Measurements from ENCODE around the gene USP35. TPM values are rescaled to one million over a fixed set of nuclear protein-coding genes. Genes with fewer than 3 reads are reported as not detected.

Gene USP35
- total RNA-seq, 1 experiment from 2014 or later = 8.5 TPM

GRCh38 chr11:78140392-78141077 lies 48.2 kb upstream of the USP35 start:
- Histone ChIP-seq H3K9me2 (replicated peaks; ENCODE audit: low read length) (no peaks in the 10 kb centered on the region), H3K4me1 (ENCODE audit: insufficient read depth, low read length) (peaks cover 23% of the 10 kb centered on the region), H3K4me3 (ENCODE audit: low read length) (no peak overlapping the region), H4K20me1 (ENCODE audit: low read length) (no peaks in the 10 kb centered on the region), H3K9ac (ENCODE audit: low read length) (peak overlapping the region; percentile 90; the same call in 1 of the 2 replicates), H3K36me3 (ENCODE audit: low read depth, low read length) (peaks cover 4% of the 10 kb centered on the region; the same call in 1 of the 2 replicates), H3K79me2 (ENCODE audit: low read length) (peaks cover 38% of the 10 kb centered on the region), H3K27ac (ENCODE audit: low read length) (no peak overlapping the region), H2AFZ (ENCODE audit: low read length) (no peak overlapping the region), H3K9me3 (ENCODE audit: low read length) (no peaks in the 10 kb centered on the region), H3K27me3 (ENCODE audit: low read length) (no peaks in the 10 kb centered on the region), H3F3A (ENCODE audit: low read length, unreplicated experiment) (no peaks in the 10 kb centered on the region), H3K4me2 (ENCODE audit: low read length) (peak overlapping the region; percentile 80)
- intact Hi-C loops (cut with micrococcal nuclease) = no loop called here
- no peak for TF ChIP-seq EZH2 (IDR thresholded peaks at IDR 0.05; ENCODE audit: low read length, unreplicated experiment)
- no peak for TF ChIP-seq CTCF (conservative IDR thresholded peaks at IDR 0.05; ENCODE audit: low read depth, low read length)
- TF ChIP-seq EZH2phosphoT487 (IDR thresholded peaks at IDR 0.05; ENCODE audit: borderline replicate concordance, low read length) = no peak
- ChIA-PET POLR2A (ENCODE audit: unreplicated experiment) (no interaction called here), CTCF (no interaction called here)
- DNase-seq (no peak), ATAC-seq (no peak)
- BruUV-seq (replicated peaks) = no TSS peak

GRCh38 chr11:78145511-78146025 lies 43.2 kb upstream of the USP35 start:
- H3K36me3 ChIP-seq (ENCODE audit: low read depth, low read length) = no peaks in the 10 kb centered on the region
- no peaks in the 10 kb centered on the region for H3K9me2 ChIP-seq (replicated peaks; ENCODE audit: low read length)
- peaks cover 8% of the 10 kb centered on the region for H3K4me1 ChIP-seq (ENCODE audit: insufficient read depth, low read length)
- H2AFZ ChIP-seq (ENCODE audit: low read length) = no peak overlapping the region
- H3K9me3 ChIP-seq (ENCODE audit: low read length) = no peaks in the 10 kb centered on the region
- no peaks in the 10 kb centered on the region for H4K20me1 ChIP-seq (ENCODE audit: low read length)
- TF ChIP-seq CTCF (conservative IDR thresholded peaks at IDR 0.05; ENCODE audit: low read depth, low read length) (no peak), EZH2 (IDR thresholded peaks at IDR 0.05; ENCODE audit: low read length, unreplicated experiment) (no peak), EZH2phosphoT487 (IDR thresholded peaks at IDR 0.05; ENCODE audit: borderline replicate concordance, low read length) (no peak)
- no TSS peak for BruUV-seq (replicated peaks)
- CTCF ChIA-PET = no interaction called here
- H3K4me2 ChIP-seq (ENCODE audit: low read length) = no peak overlapping the region
- H3K4me3 ChIP-seq (ENCODE audit: low read length) = no peak overlapping the region
- POLR2A ChIA-PET (ENCODE audit: unreplicated experiment) = no interaction called here
- H3K27me3 ChIP-seq (ENCODE audit: low read length) = no peaks in the 10 kb centered on the region
- no peaks in the 10 kb centered on the region for H3K79me2 ChIP-seq (ENCODE audit: low read length)
- no peaks in the 10 kb centered on the region for H3F3A ChIP-seq (ENCODE audit: low read length, unreplicated experiment)
- intact Hi-C loops (cut with micrococcal nuclease) = no loop called here
- DNase-seq (no peak), ATAC-seq (no peak)
- H3K9ac ChIP-seq (ENCODE audit: low read length) = no peak overlapping the region
- no peak overlapping the region for H3K27ac ChIP-seq (ENCODE audit: low read length)

GRCh38 chr11:78147807-78148206 lies 40.9 kb upstream of the USP35 start:
- no peaks in the 10 kb centered on the region for H3K36me3 ChIP-seq (ENCODE audit: low read depth, low read length)
- intact Hi-C loops (cut with micrococcal nuclease) = loop anchor here (2.0 kb wide), 1 partner anchor 267 kb away; no protein-coding TSS in a partner anchor
- POLR2A ChIA-PET (ENCODE audit: unreplicated experiment) = no interaction called here
- no peaks in the 10 kb centered on the region for H3K27me3 ChIP-seq (ENCODE audit: low read length)
- TF ChIP-seq EZH2 (IDR thresholded peaks at IDR 0.05; ENCODE audit: low read length, unreplicated experiment) (no peak), CTCF (conservative IDR thresholded peaks at IDR 0.05; ENCODE audit: low read depth, low read length) (no peak), EZH2phosphoT487 (IDR thresholded peaks at IDR 0.05; ENCODE audit: borderline replicate concordance, low read length) (no peak)
- H3K4me1 ChIP-seq (ENCODE audit: insufficient read depth, low read length) = peaks cover 8% of the 10 kb centered on the region
- no peak for DNase-seq
- H3K9ac ChIP-seq (ENCODE audit: low read length) = no peak overlapping the region
- no peak for ATAC-seq
- no TSS peak for BruUV-seq (replicated peaks)
- CTCF ChIA-PET = interaction anchor here (0.6 kb wide), 1 partner anchor 176 kb away, joined by 16 read pairs; no protein-coding TSS in a partner anchor
- H4K20me1 ChIP-seq (ENCODE audit: low read length) = no peaks in the 10 kb centered on the region
- H3F3A ChIP-seq (ENCODE audit: low read length, unreplicated experiment) = no peaks in the 10 kb centered on the region
- no peaks in the 10 kb centered on the region for H3K9me3 ChIP-seq (ENCODE audit: low read length)
- no peaks in the 10 kb centered on the region for H3K9me2 ChIP-seq (replicated peaks; ENCODE audit: low read length)
- H3K27ac ChIP-seq (ENCODE audit: low read length) = no peak overlapping the region
- no peak overlapping the region for H2AFZ ChIP-seq (ENCODE audit: low read length)
- no peak overlapping the region for H3K4me3 ChIP-seq (ENCODE audit: low read length)
- no peak overlapping the region for H3K4me2 ChIP-seq (ENCODE audit: low read length)
- H3K79me2 ChIP-seq (ENCODE audit: low read length) = no peaks in the 10 kb centered on the region
